SK-N-SH (cell line): ENCODE measurements around the gene GSK3A. TPM values are rescaled to one million over a fixed set of nuclear protein-coding genes. Genes with fewer than 3 reads are reported as not detected.

Source experiments
- CTCF ChIA-PET: fragments of 300-600, 350-600 bp; formaldehyde crosslinking; extraction: SDS; loops from one replicate; lab custom pipeline; 2021; lab: Yijun Ruan, JAX
- POLR2A ChIA-PET: fragments of 350-600 bp; sonication (Branson Sonifier 250); formaldehyde crosslinking; extraction: SDS; loops from one replicate; lab custom pipeline; 2020; ENCODE audit warnings: antibody characterized with exemption, inconsistent platforms; lab: Yijun Ruan, JAX
- DNase-seq: peaks from one replicate; pipeline ENCODE4 v3.0.0; 2012
- H2AFZ ChIP-seq: fragments of 200-600 bp; sonication (generic); 2 replicates; pipeline ENCODE4 v1.8.1; 2016; ENCODE audit warnings: antibody characterized with exemption, mild to moderate bottlenecking, low read depth
- H3F3A ChIP-seq: fragments of 200-600 bp; sonication (generic); replicated peaks from 2 replicates; pipeline ENCODE3; 2016; ENCODE audit warnings: antibody characterized with exemption, mild to moderate bottlenecking; ENCODE audit not compliant: insufficient read depth
- H3K27ac ChIP-seq, 2 experiments: fragments of 200-500 bp in 1 of 2; fragments of 200-600 bp in 1 of 2; sonication (Bioruptor generic) in 1 of 2; sonication (generic), shearing (Covaris generic) in 1 of 2; 2 replicates each; pipeline versions ENCODE4 v1.5.1 to v1.6.1; 2014 to 2016; ENCODE audit warnings: low read depth in 2 of 2, inconsistent platforms in 1 of 2, low read length in 1 of 2, mild to moderate bottlenecking in 1 of 2, mixed read lengths in 1 of 2
- H3K27me3 ChIP-seq: fragments of 200-600 bp; sonication (generic), shearing (Covaris generic); 2 replicates; pipeline ENCODE4 v1.6.1; 2016; ENCODE audit warnings: mixed run types; ENCODE audit not compliant: insufficient read depth
- H3K36me3 ChIP-seq, 2 experiments: fragments of 200-500 bp in 1 of 2; fragments of 200-600 bp in 1 of 2; sonication (Bioruptor generic) in 1 of 2; sonication (generic) in 1 of 2; replicated peaks in 1 of 2; 2 replicates each; pipeline versions ENCODE3 to v1.5.1; 2014 to 2016; ENCODE audit warnings: low read length in 1 of 2, mild to moderate bottlenecking in 1 of 2; ENCODE audit not compliant: insufficient read depth in 2 of 2, control insufficient read depth in 1 of 2
- H3K4me1 ChIP-seq, 2 experiments: fragments of 200-500 bp in 1 of 2; fragments of 200-600 bp in 1 of 2; sonication (Bioruptor generic) in 1 of 2; sonication (generic), shearing (Covaris generic) in 1 of 2; 2 replicates each; pipeline versions ENCODE4 v1.5.1 to v1.6.1; 2014 to 2016; ENCODE audit warnings: low read depth in 1 of 2, low read length in 1 of 2, mixed run types in 1 of 2; ENCODE audit not compliant: insufficient read depth in 2 of 2, control insufficient read depth in 1 of 2
- H3K4me2 ChIP-seq: fragments of 200-600 bp; sonication (generic), shearing (Covaris generic); 2 replicates; pipeline ENCODE4 v1.6.1; 2017; ENCODE audit warnings: mixed run types
- H3K4me3 ChIP-seq, 2 experiments: fragments of 200-500 bp in 1 of 2; fragments of 200-600 bp in 1 of 2; sonication (Bioruptor generic) in 1 of 2; sonication (generic), shearing (Covaris generic) in 1 of 2; 2 replicates each; pipeline versions ENCODE4 v1.5.1 to v1.8.1; 2014 to 2016; ENCODE audit warnings: low read depth in 2 of 2, inconsistent platforms in 1 of 2, low read length in 1 of 2, mild to moderate bottlenecking in 1 of 2, mixed read lengths in 1 of 2, moderate library complexity in 1 of 2
- H3K79me2 ChIP-seq: fragments of 200-600 bp; sonication (generic); 2 replicates; pipeline ENCODE4 v1.8.1; 2017; ENCODE audit warnings: mild to moderate bottlenecking; ENCODE audit not compliant: insufficient read depth
- H3K9ac ChIP-seq: fragments of 200-600 bp; sonication (generic); 2 replicates; pipeline ENCODE4 v1.6.1; 2017; ENCODE audit warnings: mixed run types
- H3K9me2 ChIP-seq: fragments of 200-600 bp; sonication (generic); 2 replicates; pipeline ENCODE4 v1.6.1; 2017; ENCODE audit warnings: mixed run types
- H3K9me3 ChIP-seq: fragments of 200-600 bp; sonication (generic); 2 replicates; pipeline ENCODE4 v1.6.1; 2017; ENCODE audit warnings: mixed run types, mild to moderate bottlenecking, moderate library complexity
- H4K20me1 ChIP-seq: fragments of 200-600 bp; sonication (generic); 2 replicates; pipeline ENCODE4 v1.6.1; 2017; ENCODE audit warnings: mild to moderate bottlenecking, mixed run types; ENCODE audit not compliant: insufficient read depth
- CHD2 ChIP-seq: fragments of 150-350 bp; IDR thresholded peaks from 2 replicates; pipeline ENCODE4 v1.6.1; 2018; ENCODE audit warnings: low read length; ENCODE audit not compliant: partially characterized antibody
- ELF1 ChIP-seq: IDR thresholded peaks from 2 replicates; pipeline ENCODE4 v1.4.0; 2012
- EP300 ChIP-seq, 2 experiments: IDR thresholded peaks; 2 replicates each; pipeline versions ENCODE4 v1.4.0 to v1.6.1; 2012; ENCODE audit warnings: borderline replicate concordance in 1 of 2, low read depth in 1 of 2, low read length in 1 of 2
- FOSL2 ChIP-seq: IDR thresholded peaks from 2 replicates; pipeline ENCODE4 v1.4.0; 2012; ENCODE audit warnings: low read depth, mild to moderate bottlenecking, moderate library complexity, borderline replicate concordance
- FOXJ3 ChIP-seq: sonication (generic); formaldehyde crosslinking; IDR thresholded peaks from 2 replicates; pipeline ENCODE4 v1.5.1; 2020; ENCODE audit warnings: mild to moderate bottlenecking, missing genetic modification reagents
- FOXM1 ChIP-seq: IDR thresholded peaks from 2 replicates; pipeline ENCODE4 v1.4.0; 2012; ENCODE audit warnings: low read depth, mild to moderate bottlenecking
- GABPA ChIP-seq: IDR thresholded peaks from 2 replicates; pipeline ENCODE4 v1.4.0; 2012; ENCODE audit warnings: low read depth, mild to moderate bottlenecking
- JUND ChIP-seq: IDR thresholded peaks from 2 replicates; pipeline ENCODE4 v1.4.0; 2012
- MEF2A ChIP-seq: IDR thresholded peaks from 2 replicates; pipeline ENCODE4 v1.4.0; 2012; ENCODE audit warnings: low read depth, borderline replicate concordance
- NFIC ChIP-seq: IDR thresholded peaks from 2 replicates; pipeline ENCODE4 v1.4.0; 2012; ENCODE audit warnings: borderline replicate concordance
- NRF1 ChIP-seq: IDR thresholded peaks from 2 replicates; pipeline ENCODE4 v1.6.1; 2012; ENCODE audit warnings: low read depth, mild to moderate bottlenecking, low read length
- POLR2AphosphoS5 ChIP-seq: IDR thresholded peaks from 2 replicates; pipeline ENCODE4 v1.6.1; 2012; ENCODE audit warnings: low read depth, low read length
- RAD21 ChIP-seq: IDR thresholded peaks from 2 replicates; pipeline ENCODE4 v1.6.1; 2012; ENCODE audit warnings: mild to moderate bottlenecking, low read length
- RCOR1 ChIP-seq: fragments of 150-350 bp; IDR thresholded peaks from 2 replicates; pipeline ENCODE4 v1.6.1; 2017; ENCODE audit warnings: antibody characterized with exemption, low read length
- RXRA ChIP-seq: IDR thresholded peaks from 2 replicates; pipeline ENCODE4 v1.4.0; 2012; ENCODE audit warnings: low read depth, mild to moderate bottlenecking, borderline replicate concordance
- SIN3A ChIP-seq: IDR thresholded peaks from 2 replicates; pipeline ENCODE4 v1.6.1; 2012; ENCODE audit warnings: low read depth, mild to moderate bottlenecking, low read length, moderate library complexity, borderline replicate concordance
- TAF1 ChIP-seq: IDR thresholded peaks from 2 replicates; pipeline ENCODE4 v1.6.1; 2012; ENCODE audit warnings: low read depth, mild to moderate bottlenecking, low read length, moderate library complexity, borderline replicate concordance
- TCF12 ChIP-seq: IDR thresholded peaks from 2 replicates; pipeline ENCODE4 v1.4.0; 2012
- TEAD4 ChIP-seq: IDR thresholded peaks from 2 replicates; pipeline ENCODE4 v1.4.0; 2012; ENCODE audit warnings: mild to moderate bottlenecking, borderline replicate concordance; ENCODE audit not compliant: insufficient read depth
- WGBS: methylation state at CpG from one replicate; pipeline ENCODE4 v1.1.6; 2017; ENCODE audit warnings: low lambda C conversion rate; 5-methylcytosine and 5-hydroxymethylcytosine counted together
- polyA plus RNA-seq, 3 experiments: library from polyadenylated mRNA; depleted of rRNA; stranded (reverse); fragments of >200 nt; gene quantifications; 2 replicates each; pipeline ENCODE4 v1.2.3, GENCODE V29; 2012
- TF ChIP-seq, protein P1 (sequence below): IDR thresholded peaks from 2 replicates; pipeline ENCODE4 v1.4.0; 2012; ENCODE audit warnings: low read depth, borderline replicate concordance
- TF ChIP-seq, protein P2 (sequence below): IDR thresholded peaks from 2 replicates; pipeline ENCODE4 v1.4.0; 2012; ENCODE audit warnings: low read depth
- TF ChIP-seq, protein P3 (sequence below): fragments of 150-350 bp; IDR thresholded peaks from 2 replicates; pipeline ENCODE4 v1.6.1; 2017; ENCODE audit warnings: antibody characterized with exemption, low read length, low read depth, borderline replicate concordance
- TF ChIP-seq, protein P4 (sequence below): IDR thresholded peaks from 2 replicates; pipeline ENCODE4 v1.4.0; 2012; ENCODE audit warnings: low read depth, borderline replicate concordance
- TF ChIP-seq, protein P5 (sequence below): IDR thresholded peaks from 2 replicates; pipeline ENCODE4; 2012

Gene GSK3A
- polyA plus RNA-seq, 1 of the 3 experiments (the other 2 are of a cell fraction), result 42.1 TPM

DNA sequence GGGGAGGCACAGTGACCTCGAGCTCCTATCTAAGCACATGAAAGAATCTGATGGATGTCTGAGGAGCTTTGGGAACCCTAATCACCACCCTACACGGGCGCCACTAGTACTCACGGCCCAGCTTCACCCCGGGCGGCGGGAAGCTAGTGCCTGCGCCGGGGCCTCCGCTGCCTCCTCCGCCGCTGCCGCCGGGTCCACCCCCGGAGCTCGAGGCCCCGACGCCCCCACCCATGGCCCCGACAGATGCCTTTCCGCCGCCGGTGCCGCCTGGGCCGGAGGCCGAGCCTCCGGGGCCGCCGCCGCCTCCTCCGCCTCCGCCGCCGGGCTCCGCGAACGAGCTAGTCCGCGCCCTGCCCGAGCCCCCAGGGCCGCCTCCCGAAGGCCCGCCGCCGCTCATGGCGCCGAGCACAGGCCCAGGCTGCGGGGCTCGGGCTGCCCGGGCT is 312 bp downstream of the GSK3A start:
- peak; percentile 59 for DNase-seq
- WGBS, result 0% methylated on average over 15 of the region's 49 CpGs
- Histone ChIP-seq H2AFZ (no peak overlapping the region), H3K27me3 (no peaks in the 10 kb centered on the region), H3K27ac (peak overlapping the region; percentile 51 to 95; a peak in 3 of 4 replicates), H3K9me3 (no peaks in the 10 kb centered on the region), H3K4me2 (peak overlapping the region; percentile 76), H3K79me2 (peaks cover 53% of the 10 kb centered on the region), H4K20me1 (peaks cover 14% of the 10 kb centered on the region), H3K9ac (peak overlapping the region; percentile 86), H3K4me1 (peaks cover 19 to 30% of the 10 kb centered on the region in 2 experiments), H3K36me3 (peaks cover 11 to 22% of the 10 kb centered on the region in 2 experiments), H3K9me2 (no peaks in the 10 kb centered on the region), H3K4me3 (peak overlapping the region; percentile 62 to 84), H3F3A (peaks cover 37% of the 10 kb centered on the region)
- ChIA-PET POLR2A (interaction anchor here (1.0 to 3.0 kb wide), 3 partner anchors 8 to 166 kb away, joined by 4 to 28 read pairs (median 8); partner anchors contain the start of gene ZNF574), CTCF (interaction anchor here (1.3 to 14.8 kb wide), 9 partner anchors 9 to 161 kb away, joined by 3 to 205 read pairs (median 4); partner anchors contain the start of gene ERF)
- TF ChIP-seq RCOR1, result no peak
- TF ChIP-seq, protein P1, sequence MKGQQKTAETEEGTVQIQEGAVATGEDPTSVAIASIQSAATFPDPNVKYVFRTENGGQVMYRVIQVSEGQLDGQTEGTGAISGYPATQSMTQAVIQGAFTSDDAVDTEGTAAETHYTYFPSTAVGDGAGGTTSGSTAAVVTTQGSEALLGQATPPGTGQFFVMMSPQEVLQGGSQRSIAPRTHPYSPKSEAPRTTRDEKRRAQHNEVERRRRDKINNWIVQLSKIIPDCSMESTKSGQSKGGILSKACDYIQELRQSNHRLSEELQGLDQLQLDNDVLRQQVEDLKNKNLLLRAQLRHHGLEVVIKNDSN, result no peak
- TF ChIP-seq POLR2AphosphoS5, result no peak
- no peak for TF ChIP-seq NRF1
- no peak for TF ChIP-seq FOXJ3 (CRISPR knock-in tag)
- no peak for TF ChIP-seq TAF1
- no peak for TF ChIP-seq EP300 (IDR thresholded peaks at IDR 0.05; ENCODE audit: borderline replicate concordance in 1 of 2, low read depth in 1 of 2, low read length in 1 of 2)
- no peak for TF ChIP-seq ELF1
- TF ChIP-seq GABPA, result no peak
- TF ChIP-seq NFIC, result no peak
- TF ChIP-seq TCF12, result no peak
- no peak for TF ChIP-seq TEAD4

DNA sequence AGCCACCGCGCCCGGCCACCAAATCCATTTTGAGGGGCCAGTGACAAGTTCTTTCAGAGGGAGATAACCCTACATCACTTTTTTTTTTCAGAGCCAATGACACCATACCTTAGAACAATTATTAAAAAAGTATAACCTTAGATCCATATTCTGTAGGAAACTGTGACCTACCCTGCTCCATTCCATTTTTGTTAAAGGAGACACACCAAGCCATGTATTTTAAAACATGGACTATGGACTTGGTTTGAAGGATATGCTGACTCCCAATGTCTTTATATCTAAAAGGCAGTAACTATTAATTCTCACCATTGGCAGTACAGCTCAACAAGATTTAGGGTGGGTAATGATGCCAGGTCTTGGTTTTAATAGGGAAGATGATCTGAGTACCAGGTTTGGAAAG is 1.1 kb downstream of the GSK3A start:
- peaks cover 6% of the 10 kb centered on the region; the same call in 1 of the 2 replicates for H4K20me1 ChIP-seq
- WGBS, result 98% methylated on average over 3 of the region's 3 CpGs
- TF ChIP-seq, protein P2, sequence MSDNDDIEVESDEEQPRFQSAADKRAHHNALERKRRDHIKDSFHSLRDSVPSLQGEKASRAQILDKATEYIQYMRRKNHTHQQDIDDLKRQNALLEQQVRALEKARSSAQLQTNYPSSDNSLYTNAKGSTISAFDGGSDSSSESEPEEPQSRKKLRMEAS, result no peak
- no peak for TF ChIP-seq JUND
- no peak for TF ChIP-seq CHD2
- TF ChIP-seq, protein P3, sequence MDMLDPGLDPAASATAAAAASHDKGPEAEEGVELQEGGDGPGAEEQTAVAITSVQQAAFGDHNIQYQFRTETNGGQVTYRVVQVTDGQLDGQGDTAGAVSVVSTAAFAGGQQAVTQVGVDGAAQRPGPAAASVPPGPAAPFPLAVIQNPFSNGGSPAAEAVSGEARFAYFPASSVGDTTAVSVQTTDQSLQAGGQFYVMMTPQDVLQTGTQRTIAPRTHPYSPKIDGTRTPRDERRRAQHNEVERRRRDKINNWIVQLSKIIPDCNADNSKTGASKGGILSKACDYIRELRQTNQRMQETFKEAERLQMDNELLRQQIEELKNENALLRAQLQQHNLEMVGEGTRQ, result no peak
- no peak for TF ChIP-seq FOSL2
- TF ChIP-seq, protein P1, result no peak
- no peak for TF ChIP-seq SIN3A
- TF ChIP-seq RXRA, result no peak
- TF ChIP-seq, protein P4, sequence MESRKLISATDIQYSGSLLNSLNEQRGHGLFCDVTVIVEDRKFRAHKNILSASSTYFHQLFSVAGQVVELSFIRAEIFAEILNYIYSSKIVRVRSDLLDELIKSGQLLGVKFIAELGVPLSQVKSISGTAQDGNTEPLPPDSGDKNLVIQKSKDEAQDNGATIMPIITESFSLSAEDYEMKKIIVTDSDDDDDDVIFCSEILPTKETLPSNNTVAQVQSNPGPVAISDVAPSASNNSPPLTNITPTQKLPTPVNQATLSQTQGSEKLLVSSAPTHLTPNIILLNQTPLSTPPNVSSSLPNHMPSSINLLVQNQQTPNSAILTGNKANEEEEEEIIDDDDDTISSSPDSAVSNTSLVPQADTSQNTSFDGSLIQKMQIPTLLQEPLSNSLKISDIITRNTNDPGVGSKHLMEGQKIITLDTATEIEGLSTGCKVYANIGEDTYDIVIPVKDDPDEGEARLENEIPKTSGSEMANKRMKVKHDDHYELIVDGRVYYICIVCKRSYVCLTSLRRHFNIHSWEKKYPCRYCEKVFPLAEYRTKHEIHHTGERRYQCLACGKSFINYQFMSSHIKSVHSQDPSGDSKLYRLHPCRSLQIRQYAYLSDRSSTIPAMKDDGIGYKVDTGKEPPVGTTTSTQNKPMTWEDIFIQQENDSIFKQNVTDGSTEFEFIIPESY, result no peak
- no peak for TF ChIP-seq FOXM1
- TF ChIP-seq RAD21, result no peak
- no peak for TF ChIP-seq TCF12
- TF ChIP-seq, protein P5, sequence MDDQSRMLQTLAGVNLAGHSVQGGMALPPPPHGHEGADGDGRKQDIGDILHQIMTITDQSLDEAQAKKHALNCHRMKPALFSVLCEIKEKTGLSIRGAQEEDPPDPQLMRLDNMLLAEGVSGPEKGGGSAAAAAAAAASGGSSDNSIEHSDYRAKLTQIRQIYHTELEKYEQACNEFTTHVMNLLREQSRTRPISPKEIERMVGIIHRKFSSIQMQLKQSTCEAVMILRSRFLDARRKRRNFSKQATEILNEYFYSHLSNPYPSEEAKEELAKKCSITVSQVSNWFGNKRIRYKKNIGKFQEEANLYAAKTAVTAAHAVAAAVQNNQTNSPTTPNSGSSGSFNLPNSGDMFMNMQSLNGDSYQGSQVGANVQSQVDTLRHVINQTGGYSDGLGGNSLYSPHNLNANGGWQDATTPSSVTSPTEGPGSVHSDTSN, result no peak
- no peak for TF ChIP-seq FOXJ3 (CRISPR knock-in tag)
- TF ChIP-seq MEF2A, result no peak
- no peak for TF ChIP-seq ELF1
- peak overlapping the region in 1 of 2 experiments; percentile 51; a peak in 1 of 4 replicates for H3K27ac ChIP-seq
- peaks cover 60% of the 10 kb centered on the region for H3K79me2 ChIP-seq
- H3K9ac ChIP-seq, result peak overlapping the region; percentile 86
- no peak overlapping the region for H2AFZ ChIP-seq
- no peak for DNase-seq
- H3K9me3 ChIP-seq, result no peaks in the 10 kb centered on the region
- no peaks in the 10 kb centered on the region for H3K9me2 ChIP-seq
- CTCF ChIA-PET, result interaction anchor here (0.7 to 14.8 kb wide), 6 partner anchors 8 to 133 kb away, joined by 3 to 205 read pairs (median 4); partner anchors contain the start of gene DEDD2
- H3K27me3 ChIP-seq, result no peaks in the 10 kb centered on the region
- H3K4me2 ChIP-seq, result peak overlapping the region; percentile 76
- peaks cover 11 to 21% of the 10 kb centered on the region in 2 experiments for H3K36me3 ChIP-seq
- H3K4me1 ChIP-seq, result peaks cover 12 to 25% of the 10 kb centered on the region in 2 experiments
- POLR2A ChIA-PET, result no interaction called here
- H3K4me3 ChIP-seq, result peak overlapping the region; percentile 62 to 84
- H3F3A ChIP-seq, result peaks cover 29% of the 10 kb centered on the region
